IMR-90 (cell line): ENCODE data around the gene SEMA3G. TPM values are rescaled to one million over a fixed set of nuclear protein-coding genes. Genes with fewer than 3 reads are reported as not detected.

Experiments
- ATAC-seq: fragments of 200-7000 bp; cut with Tn5 transposase; 2 replicates; pipeline ENCODE4 v1.9.1; 2020; ENCODE audit warnings: low read depth, mild to moderate bottlenecking, moderate library complexity
- BruUV-seq: library from RNA; stranded (reverse); fragments of 400-500 nt; replicated peaks from 2 replicates; lab custom pipeline; 2021; lab: Mats Ljungman, UMichigan
- CTCF ChIA-PET: fragments of 300-600 bp; formaldehyde crosslinking; extraction: SDS; loops from one replicate; lab custom pipeline; 2021; ENCODE audit warnings: antibody characterized with exemption; lab: Yijun Ruan, JAX
- POLR2A ChIA-PET: fragments of 300-600 bp; sonication (Branson Sonifier 250); formaldehyde crosslinking; loops from one replicate; lab custom pipeline; 2022; ENCODE audit warnings: antibody characterized with exemption; ENCODE audit not compliant: unreplicated experiment; lab: Charles Lee
- DNase-seq: peaks from one replicate; pipeline ENCODE4 v3.0.0; 2013
- H2AFZ ChIP-seq: replicated peaks from 2 replicates; pipeline ENCODE3; 2013; ENCODE audit warnings: low read length, mild to moderate bottlenecking; ENCODE audit not compliant: poor library complexity
- H2AK5ac ChIP-seq: 2 replicates; pipeline ENCODE4 v1.6.1; 2013; ENCODE audit warnings: low read depth, low read length, inconsistent platforms
- H2AK9ac ChIP-seq: replicated peaks from 2 replicates; pipeline ENCODE3; 2013; ENCODE audit warnings: mild to moderate bottlenecking, low read depth, low read length, moderate library complexity; ENCODE audit not compliant: poor library complexity
- H2BK120ac ChIP-seq: 2 replicates; pipeline ENCODE4 v1.6.1; 2013; ENCODE audit warnings: low read depth, low read length, inconsistent platforms
- H2BK15ac ChIP-seq: 3 replicates; pipeline ENCODE4 v1.6.1; 2013; ENCODE audit warnings: low read depth, low read length, inconsistent platforms
- H2BK20ac ChIP-seq: 2 replicates; pipeline ENCODE4 v1.6.1; 2013; ENCODE audit warnings: low read depth, mild to moderate bottlenecking, inconsistent platforms, low read length, moderate library complexity
- H2BK5ac ChIP-seq: 2 replicates; pipeline ENCODE4 v1.6.1; 2013; ENCODE audit warnings: mild to moderate bottlenecking, low read depth, low read length, inconsistent platforms; ENCODE audit not compliant: poor library complexity, severe bottlenecking
- H3K14ac ChIP-seq: replicated peaks from 2 replicates; pipeline ENCODE4 v1.6.1; 2013; ENCODE audit warnings: low read depth, low read length, inconsistent platforms
- H3K18ac ChIP-seq: 2 replicates; pipeline ENCODE4 v1.6.1; 2013; ENCODE audit warnings: low read depth, low read length, control low read depth
- H3K23ac ChIP-seq: 2 replicates; pipeline ENCODE4 v1.6.1; 2013; ENCODE audit warnings: low read depth, low read length, inconsistent platforms
- H3K27ac ChIP-seq: 2 replicates; pipeline ENCODE4 v1.5.1; 2013; ENCODE audit warnings: mild to moderate bottlenecking, control low read depth, low read length; ENCODE audit not compliant: insufficient read depth
- H3K27me3 ChIP-seq: 2 replicates; pipeline ENCODE4 v1.6.1; 2013; ENCODE audit warnings: low read length; ENCODE audit not compliant: control insufficient read depth, insufficient read depth
- H3K36me3 ChIP-seq: 2 replicates; pipeline ENCODE4 v1.6.1; 2013; ENCODE audit warnings: low read length, mixed read lengths; ENCODE audit not compliant: control insufficient read depth, insufficient read depth
- H3K4ac ChIP-seq: 2 replicates; pipeline ENCODE4 v1.6.1; 2013; ENCODE audit warnings: low read depth, low read length, inconsistent platforms
- H3K4me1 ChIP-seq: 2 replicates; pipeline ENCODE4 v1.6.1; 2013; ENCODE audit warnings: low read length, mixed read lengths; ENCODE audit not compliant: control insufficient read depth, insufficient read depth
- H3K4me2 ChIP-seq: 2 replicates; pipeline ENCODE4 v1.6.1; 2013; ENCODE audit warnings: low read depth, mild to moderate bottlenecking, control low read depth, low read length, moderate library complexity
- H3K4me3 ChIP-seq: 2 replicates; pipeline ENCODE4 v1.5.1; 2013; ENCODE audit warnings: low read depth, mild to moderate bottlenecking, control low read depth, low read length, moderate library complexity; ENCODE audit not compliant: insufficient read depth
- H3K56ac ChIP-seq: 2 replicates; pipeline ENCODE4 v1.6.1; 2013; ENCODE audit warnings: low read length, inconsistent platforms; ENCODE audit not compliant: insufficient read depth; ENCODE audit errors: extremely low read depth
- H3K79me1 ChIP-seq, 2 experiments: 2 replicates each; pipeline ENCODE4 v1.6.1; 2013; ENCODE audit warnings: low read length in 2 of 2, inconsistent platforms in 1 of 2, low read depth in 1 of 2
- H3K9ac ChIP-seq: 2 replicates; pipeline ENCODE4 v1.6.1; 2013; ENCODE audit warnings: low read depth, low read length, control low read depth
- H3K9me1 ChIP-seq: 2 replicates; pipeline ENCODE4 v1.6.1; 2013; ENCODE audit warnings: low read length, inconsistent platforms; ENCODE audit not compliant: insufficient read depth
- H3K9me3 ChIP-seq: 2 replicates; pipeline ENCODE4 v1.6.1; 2013; ENCODE audit warnings: low read length; ENCODE audit not compliant: control insufficient read depth, insufficient read depth
- H4K20me1 ChIP-seq: 2 replicates; pipeline ENCODE4 v1.6.1; 2013; ENCODE audit warnings: low read length, inconsistent platforms; ENCODE audit not compliant: insufficient read depth
- H4K5ac ChIP-seq: 2 replicates; pipeline ENCODE4 v1.6.1; 2013; ENCODE audit warnings: mild to moderate bottlenecking, low read depth, low read length, control low read depth
- H4K8ac ChIP-seq, 2 experiments: 2 replicates each; pipeline ENCODE4 v1.6.1; 2013; ENCODE audit warnings: low read depth in 2 of 2, low read length in 2 of 2, control low read depth in 1 of 2, inconsistent platforms in 1 of 2
- H4K91ac ChIP-seq: 2 replicates; pipeline ENCODE4 v1.6.1; 2013; ENCODE audit warnings: low read depth, low read length, inconsistent platforms; ENCODE audit not compliant: insufficient read depth
- BHLHE40 ChIP-seq: fragments of 150-350 bp; IDR thresholded peaks from 2 replicates; pipeline ENCODE4 v1.6.1; 2016; ENCODE audit warnings: mild to moderate bottlenecking, low read depth, low read length
- CEBPB ChIP-seq: IDR thresholded peaks from 2 replicates; pipeline ENCODE4 v1.6.1; 2012; ENCODE audit warnings: low read depth, low read length, improper control_type of control experiment
- CHD1 ChIP-seq: IDR thresholded peaks from 2 replicates; pipeline ENCODE4 v1.6.1; 2012; ENCODE audit warnings: low read depth, low read length, improper control_type of control experiment
- ELK1 ChIP-seq: fragments of 150-350 bp; IDR thresholded peaks from 2 replicates; pipeline ENCODE4 v1.6.1; 2016; ENCODE audit warnings: low read depth, mild to moderate bottlenecking, low read length, moderate library complexity, borderline replicate concordance
- FOS ChIP-seq: fragments of 150-350 bp; IDR thresholded peaks from 2 replicates; pipeline ENCODE4 v1.6.1; 2016; ENCODE audit warnings: low read depth, low read length
- MAFK ChIP-seq: IDR thresholded peaks from 2 replicates; pipeline ENCODE4 v1.6.1; 2012; ENCODE audit warnings: low read depth, low read length, improper control_type of control experiment
- MAZ ChIP-seq: IDR thresholded peaks from 2 replicates; pipeline ENCODE4 v1.6.1; 2012; ENCODE audit warnings: low read depth, mild to moderate bottlenecking, low read length, improper control_type of control experiment, moderate library complexity, borderline replicate concordance
- MXI1 ChIP-seq: IDR thresholded peaks from 2 replicates; pipeline ENCODE4 v1.6.1; 2012; ENCODE audit warnings: low read depth, mild to moderate bottlenecking, low read length, moderate library complexity, borderline replicate concordance
- NFE2L2 ChIP-seq: fragments of 150-350 bp; IDR thresholded peaks from 2 replicates; pipeline ENCODE4 v1.6.1; 2016; ENCODE audit warnings: low read depth, mild to moderate bottlenecking, low read length
- POLR2A ChIP-seq: IDR thresholded peaks from 2 replicates; pipeline ENCODE4 v1.6.1; 2012; ENCODE audit warnings: mild to moderate bottlenecking, low read depth, low read length
- RAD21 ChIP-seq: IDR thresholded peaks from 2 replicates; pipeline ENCODE4 v1.6.1; 2012; ENCODE audit warnings: low read length, improper control_type of control experiment
- RCOR1 ChIP-seq: IDR thresholded peaks from 2 replicates; pipeline ENCODE4 v1.6.1; 2012; ENCODE audit warnings: mild to moderate bottlenecking, low read length, improper control_type of control experiment; ENCODE audit not compliant: insufficient replicate concordance
- RFX5 ChIP-seq: IDR thresholded peaks from 2 replicates; pipeline ENCODE4 v1.8.0; 2012; ENCODE audit warnings: low read depth, mild to moderate bottlenecking, low read length, moderate library complexity
- SMC3 ChIP-seq: fragments of 150-350 bp; IDR thresholded peaks from 2 replicates; pipeline ENCODE4 v1.6.1; 2016; ENCODE audit warnings: low read depth, mild to moderate bottlenecking, antibody characterized with exemption, low read length, moderate library complexity
- USF2 ChIP-seq: fragments of 150-350 bp; IDR thresholded peaks from 2 replicates; pipeline ENCODE4 v1.6.1; 2017; ENCODE audit warnings: mild to moderate bottlenecking, antibody characterized with exemption, low read length, low read depth
- WGBS, 2 experiments: methylation state at CpG; one replicate each; pipeline versions ENCODE4 v1.1.5 to v1.1.7; 2013; ENCODE audit warnings: missing lambda C conversion rate in 2 of 2; ENCODE audit not compliant: insufficient read length in 1 of 2; ENCODE audit errors: extremely low coverage in 2 of 2; 5-methylcytosine and 5-hydroxymethylcytosine counted together
- dilution Hi-C: fragments of 300-500 bp; cut with HindIII; formaldehyde crosslinking; loops from one replicate; pipeline ENCODE4 v1.14.3; 2018; ENCODE audit warnings: low sequenced_read_pairs; ENCODE audit not compliant: unreplicated experiment
- in situ Hi-C: fragments of 300-500 bp; cut with MboI; formaldehyde crosslinking; loops from 3 replicates; pipeline ENCODE4 v1.14.3; 2019; ENCODE audit warnings: low sequenced_read_pairs, inconsistent platforms, mixed read lengths
- intact Hi-C: fragments of 100-400 bp; cut with micrococcal nuclease; formaldehyde crosslinking; loops from 2 replicates; pipeline ENCODE4 v1.10.0; 2022
- polyA plus RNA-seq, 3 experiments: library from polyadenylated mRNA; depleted of rRNA; stranded (reverse); fragments of >200 nt; gene quantifications; 2 replicates each; pipeline ENCODE4 v1.2.3, GENCODE V29; 2012; ENCODE audit warnings: low replicate concordance in 1 of 3
- total RNA-seq: library from RNA; depleted of rRNA; stranded (reverse); fragments of >200 nt; gene quantifications from 2 replicates; pipeline ENCODE4 v1.2.3, GENCODE V29; 2012

The SEMA3G gene
- total and polyA plus RNA-seq, 2 of the 4 experiments (the other 2 are of a cell fraction) = 0.07 TPM; not detected in 1

- H3K9me3 ChIP-seq = no peaks in the 10 kb centered on the region
- no peak overlapping the region for H4K5ac ChIP-seq
- no peak overlapping the region for H2BK20ac ChIP-seq
- POLR2A ChIA-PET = no interaction called here
- no peaks in the 10 kb centered on the region; the same call in 1 of the 2 replicates for H3K27me3 ChIP-seq
- H3K79me1 ChIP-seq = no peaks in the 10 kb centered on the region
- peak overlapping the region; percentile 37 for H2AK9ac ChIP-seq
- ATAC-seq = no peak
- H3K36me3 ChIP-seq = peaks cover 9% of the 10 kb centered on the region; the same call in 1 of the 2 replicates
- CTCF ChIA-PET = interaction anchor here (0.6 kb wide), 1 partner anchor 16 kb away, joined by 3 read pairs; no protein-coding TSS in a partner anchor
- H3K4me2 ChIP-seq = no peak overlapping the region
- H2BK5ac ChIP-seq = no peak overlapping the region
- intact Hi-C loops (no loop called here), in situ Hi-C loops (no loop called here), dilution Hi-C loops (no loop called here)
- H3K4me3 ChIP-seq = no peak overlapping the region
- no peak overlapping the region for H3K18ac ChIP-seq
- no peak overlapping the region for H3K4ac ChIP-seq
- no peak overlapping the region for H2BK15ac ChIP-seq
- H4K91ac ChIP-seq = no peak overlapping the region
- H4K20me1 ChIP-seq = no peaks in the 10 kb centered on the region; the same call in 1 of the 2 replicates
- H3K14ac ChIP-seq = no peak overlapping the region
- H3K9me1 ChIP-seq = 0 out of 2 replicates have a peak, but pooled peaks cover 6% of the 10 kb centered on the region
- H3K4me1 ChIP-seq = no peaks in the 10 kb centered on the region
- 86% methylated on average over 11 of the region's 25 CpGs; no CpG with 5 or more reads in 1 of the 2 experiments for WGBS, 2 experiments
- no peak for DNase-seq
- no peak overlapping the region for H3K27ac ChIP-seq
- no peak overlapping the region for H2AK5ac ChIP-seq
- no peak overlapping the region for H3K23ac ChIP-seq
- H2BK120ac ChIP-seq = no peak overlapping the region
- no peak overlapping the region for H2AFZ ChIP-seq
- H3K56ac ChIP-seq = no peak overlapping the region
- H4K8ac ChIP-seq = no peak overlapping the region
- BruUV-seq = no TSS peak
- H3K9ac ChIP-seq = no peak overlapping the region
- TF ChIP-seq MAZ = no peak
- TF ChIP-seq RCOR1 = no peak
- no peak for TF ChIP-seq USF2
- no peak for TF ChIP-seq ELK1
- no peak for TF ChIP-seq MXI1
- TF ChIP-seq POLR2A = no peak
- TF ChIP-seq FOS = no peak
- TF ChIP-seq CEBPB = no peak
- no peak for TF ChIP-seq BHLHE40
- no peak for TF ChIP-seq MAFK
- no peak for TF ChIP-seq RAD21
- TF ChIP-seq SMC3 = no peak
- no peak for TF ChIP-seq RFX5
- TF ChIP-seq CHD1 = no peak
- no peak for TF ChIP-seq NFE2L2
Measured at GRCh38 chr3:52396011-52396906, 48.6 kb downstream of the SEMA3G start.
